D721Med (cell line): Measurements from ENCODE around the gene ARRDC3.
A peak's percentile ranks its signal among the peaks of the same experiment; 100 is the strongest.

Experiments used
- DNase-seq: peaks from one replicate; pipeline ENCODE4 v3.0.0; 2011; ENCODE audit warnings: low spot score; ENCODE audit not compliant: insufficient read length
- FAIRE-seq: peaks from 2 replicates; lab custom pipeline; 2011; peaks lifted over from hg19 to GRCh38; lab: Jason Lieb, UNC
- TF ChIP-seq, protein P1 (sequence below): IDR thresholded peaks from 2 replicates; pipeline ENCODE4 v1.5.1; 2012; ENCODE audit warnings: mild to moderate bottlenecking, control low read depth; ENCODE audit not compliant: insufficient read depth; ENCODE audit errors: missing control alignments

ARRDC3 gene

GRCh38 chr5:91383027-91383955 is at the start of gene ARRDC3:
Gene ARRDC3, minus strand, starts transcription at chr5:91383317. Its CDS starts 225 bp downstream, at chr5:91383092.
- no peak for FAIRE-seq
- DNase-seq = peak; percentile 42
- TF ChIP-seq, protein P1, sequence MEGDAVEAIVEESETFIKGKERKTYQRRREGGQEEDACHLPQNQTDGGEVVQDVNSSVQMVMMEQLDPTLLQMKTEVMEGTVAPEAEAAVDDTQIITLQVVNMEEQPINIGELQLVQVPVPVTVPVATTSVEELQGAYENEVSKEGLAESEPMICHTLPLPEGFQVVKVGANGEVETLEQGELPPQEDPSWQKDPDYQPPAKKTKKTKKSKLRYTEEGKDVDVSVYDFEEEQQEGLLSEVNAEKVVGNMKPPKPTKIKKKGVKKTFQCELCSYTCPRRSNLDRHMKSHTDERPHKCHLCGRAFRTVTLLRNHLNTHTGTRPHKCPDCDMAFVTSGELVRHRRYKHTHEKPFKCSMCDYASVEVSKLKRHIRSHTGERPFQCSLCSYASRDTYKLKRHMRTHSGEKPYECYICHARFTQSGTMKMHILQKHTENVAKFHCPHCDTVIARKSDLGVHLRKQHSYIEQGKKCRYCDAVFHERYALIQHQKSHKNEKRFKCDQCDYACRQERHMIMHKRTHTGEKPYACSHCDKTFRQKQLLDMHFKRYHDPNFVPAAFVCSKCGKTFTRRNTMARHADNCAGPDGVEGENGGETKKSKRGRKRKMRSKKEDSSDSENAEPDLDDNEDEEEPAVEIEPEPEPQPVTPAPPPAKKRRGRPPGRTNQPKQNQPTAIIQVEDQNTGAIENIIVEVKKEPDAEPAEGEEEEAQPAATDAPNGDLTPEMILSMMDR = no peak

DNA sequence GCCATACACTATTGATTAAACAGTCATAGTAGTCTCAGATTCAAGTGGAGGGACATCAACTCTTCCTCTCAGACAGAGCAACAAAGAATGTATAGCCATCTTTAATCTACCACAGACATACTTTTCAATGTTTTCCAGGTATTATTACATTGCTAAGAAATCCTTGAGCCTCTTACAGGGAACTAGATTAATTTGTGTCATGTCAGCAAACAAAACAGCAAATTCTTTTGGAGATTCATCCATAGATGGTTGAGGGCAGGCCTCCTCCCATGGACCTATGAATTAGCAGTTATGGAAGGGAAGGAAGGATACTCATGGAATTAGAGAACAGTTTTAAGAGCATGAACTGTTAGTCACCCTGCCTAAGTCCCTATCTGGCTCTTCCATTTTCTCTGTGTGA is 47.8 kb upstream of the ARRDC3 start:
- FAIRE-seq (no peak), DNase-seq (no peak)
- TF ChIP-seq, protein P1 = no peak

DNA sequence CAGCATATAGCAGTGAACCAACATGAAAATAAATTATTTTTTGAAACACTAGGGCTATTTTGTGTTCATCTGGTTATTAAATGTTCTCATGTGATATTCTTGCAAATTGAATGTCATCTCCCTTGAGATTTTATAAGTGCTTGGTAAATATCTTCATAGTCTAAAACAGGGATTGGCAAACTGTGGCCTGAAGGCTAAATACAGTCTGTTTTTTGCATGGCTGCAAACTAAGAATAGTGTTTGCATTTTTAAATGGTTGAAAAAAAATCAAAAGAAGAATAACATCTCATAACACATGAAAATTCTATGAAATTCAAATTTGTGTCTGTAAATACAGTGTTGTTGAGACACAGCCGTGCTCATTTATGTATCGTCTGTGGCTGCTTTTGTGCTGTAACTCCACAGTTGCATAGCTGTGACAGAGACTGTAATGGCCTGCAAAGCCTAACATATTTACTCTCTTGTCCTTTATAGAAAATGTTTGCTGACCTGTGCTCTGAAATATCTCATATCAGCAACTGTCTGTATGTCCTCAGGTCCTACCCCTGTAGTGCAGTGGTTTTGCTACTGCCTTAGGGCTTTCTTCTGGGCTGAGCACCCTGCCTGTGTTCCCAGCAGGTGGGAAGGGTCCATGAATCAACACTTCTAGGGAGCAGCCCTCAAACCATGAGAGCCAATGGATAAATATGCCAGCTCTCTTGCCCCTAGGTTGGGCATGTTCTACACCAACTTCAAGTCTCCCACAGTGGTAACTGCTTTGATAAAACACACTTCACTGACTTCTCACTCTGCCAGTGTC is 41.7 kb upstream of the ARRDC3 start:
- no peak for DNase-seq
- TF ChIP-seq, protein P1 = no peak
- no peak for FAIRE-seq

DNA sequence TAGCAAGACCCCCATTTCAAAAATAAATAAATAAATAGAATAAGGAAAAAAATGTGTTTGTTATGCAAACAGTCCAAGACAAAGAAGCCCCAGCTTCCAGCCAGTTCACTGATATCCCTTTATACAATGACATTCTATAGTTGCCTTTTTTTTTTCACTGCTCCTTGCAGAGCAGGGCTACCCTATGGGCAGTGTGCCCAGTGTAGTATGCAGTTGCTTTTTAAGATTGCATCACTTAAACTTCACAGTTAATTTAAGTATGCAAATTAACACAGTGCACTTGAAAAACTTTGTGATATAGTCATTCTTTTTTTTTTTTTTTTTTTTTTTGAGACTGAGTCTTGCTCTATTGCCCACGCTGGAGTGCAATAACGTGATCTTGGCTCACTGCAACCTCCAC is 40.8 kb upstream of the ARRDC3 start:
- DNase-seq = no peak
- TF ChIP-seq, protein P1 = no peak
- FAIRE-seq = no peak

DNA sequence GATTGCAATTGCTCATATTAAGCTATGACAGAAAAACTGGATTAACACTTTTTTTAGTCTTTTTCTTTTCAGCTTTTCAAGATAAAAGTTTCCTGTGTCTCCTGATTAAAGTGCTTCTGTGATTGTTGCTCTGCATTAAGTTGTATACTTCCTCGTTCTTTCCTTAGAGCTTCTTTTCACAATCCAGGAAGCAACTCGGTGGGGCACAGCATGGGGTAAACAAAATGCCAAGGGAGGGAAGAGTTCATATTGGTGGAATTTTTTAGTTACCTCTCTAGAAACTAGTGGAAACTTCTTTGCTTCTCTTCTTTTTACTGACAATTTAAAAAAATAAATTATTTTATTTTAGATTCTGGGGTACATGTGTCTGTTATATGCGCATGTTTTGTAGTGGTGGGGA is 37.8 kb upstream of the ARRDC3 start:
- FAIRE-seq = no peak
- TF ChIP-seq, protein P1 = no peak
- no peak for DNase-seq

GRCh38 chr5:91419571-91420537 is 36.7 kb upstream of the ARRDC3 start:
- no peak for DNase-seq
- TF ChIP-seq, protein P1 = peak; percentile 67
- FAIRE-seq = peak; percentile 60
